Measurements from ENCODE around the gene SPEF2. TPM values are rescaled to one million over a fixed set of nuclear protein-coding genes. Genes with fewer than 3 reads are reported as not detected.

The SPEF2 gene
- total and polyA plus RNA-seq, 10 of the 15 experiments (the other 5 are each of a cell fraction or from before 2014, with no cell fraction given) = 0.03 to 2.0 (median 0.07) TPM; not detected in 3

- POLR2A ChIA-PET = interaction anchor here (0.6 kb wide), 1 partner anchor 24 kb away, joined by 3 read pairs; no protein-coding TSS in a partner anchor
Measured at GRCh38 chr5:35674049-35674448, 56.4 kb downstream of the SPEF2 start.

More at GRCh38 chr5:35674049-35674448, 56.4 kb downstream of the SPEF2 start:
- DNase-seq (ENCODE audit: low read depth, low spot score) (no peak), FAIRE-seq (no peak), ATAC-seq (no peak)
- H3K4me3 ChIP-seq = no peak overlapping the region
- ChIA-PET CTCF (interaction anchor here (0.8 to 1.2 kb wide), 2 partner anchors 23 to 24 kb away, joined by 3 to 4 read pairs; no protein-coding TSS in a partner anchor), SMC1A (ENCODE audit: uncharacterized antibody, unreplicated experiment) (no interaction called here), RAD21 (ENCODE audit: unreplicated experiment) (interaction anchor here (1.2 kb wide), 1 partner anchor 21 kb away, joined by 3 read pairs; no protein-coding TSS in a partner anchor)
- no peaks in the 10 kb centered on the region for H3K36me3 ChIP-seq (ENCODE audit: control insufficient read depth in 2 of 2, insufficient read depth in 2 of 2, low read length in 1 of 2)
- no TSS peak for BruUV-seq (replicated peaks)
- no peak for TF ChIP-seq MYB (IDR thresholded peaks at IDR 0.05; ENCODE audit: borderline replicate concordance, low read depth, low read length)
- no peak for TF ChIP-seq CHD1 (IDR thresholded peaks at IDR 0.05; ENCODE audit: low read depth, low read length)
- no peak for TF ChIP-seq TBL1XR1 (IDR thresholded peaks at IDR 0.05; ENCODE audit: low read depth, low read length)
- TF ChIP-seq CTCF (IDR thresholded peaks at IDR 0.05 in 2 of 3, conservative IDR thresholded peaks at IDR 0.05 in 1 of 3; ENCODE audit: control insufficient read depth in 2 of 3, extremely low read depth in 1 of 3, insufficient read depth in 1 of 3, low read depth in 3 of 3, low read length in 3 of 3) = no peak
- no peak for TF ChIP-seq STAT1 (conservative IDR thresholded peaks at IDR 0.05)
- in situ Hi-C loops (cut with MboI) (no loop called here), intact Hi-C loops (cut with micrococcal nuclease; ENCODE audit: unreplicated experiment) (no loop called here)
- no peak overlapping the region for H3K9ac ChIP-seq (ENCODE audit: control insufficient read depth, insufficient read depth, low read length)
- no peak overlapping the region for H3K27ac ChIP-seq (ENCODE audit: control insufficient read depth, insufficient read depth)
- H2AFZ ChIP-seq (ENCODE audit: control insufficient read depth, low read depth, low read length) = no peak overlapping the region
- H3K4me1 ChIP-seq (ENCODE audit: control insufficient read depth, insufficient read depth, low read length) = no peaks in the 10 kb centered on the region
- H3K4me2 ChIP-seq (ENCODE audit: control insufficient read depth, insufficient read depth) = no peak overlapping the region
- H4K20me1 ChIP-seq (ENCODE audit: control insufficient read depth, insufficient read depth) = no peaks in the 10 kb centered on the region
- 0% methylated on average over 2 of the region's 2 CpGs for WGBS (ENCODE audit: insufficient coverage, insufficient replicate concordance, low lambda C conversion rate, missing lambda C conversion rate)
- H3K9me3 ChIP-seq (replicated peaks; ENCODE audit: control insufficient read depth, insufficient read depth, low read length) = no peaks in the 10 kb centered on the region
- H3K27me3 ChIP-seq (replicated peaks in 1 of 2; ENCODE audit: control insufficient read depth in 2 of 2, insufficient read depth in 2 of 2, low read length in 1 of 2) = no peaks in the 10 kb centered on the region
- H3K79me2 ChIP-seq (ENCODE audit: control insufficient read depth, insufficient read depth, low read length) = no peaks in the 10 kb centered on the region
